Natural killer cell (primary cell): Measurements from ENCODE around the gene HACL1. TPM values are rescaled to one million over a fixed set of nuclear protein-coding genes. Genes with fewer than 3 reads are reported as not detected.

ENCODE experiments used
- ATAC-seq, 3 donors: fragments of 150-1000 bp in 2 of 3; fragments of 200-7000 bp in 1 of 3; cut with Tn5 transposase; 1 replicate in 1 of 3; 2 replicates in 2 of 3; pipeline ENCODE4 v1.10.0; 2021; ENCODE audit warnings: mild to moderate bottlenecking in 2 of 3, moderate library complexity in 2 of 3
- DNase-seq, 2 donors: peaks; one replicate each; pipeline versions ENCODE4 v3.0.0 to v3.0.0-alpha.2; 2013 to 2021; ENCODE audit warnings: mixed read lengths in 1 of 2
- H3K27ac ChIP-seq: one replicate; pipeline ENCODE4 v1.5.1; 2013; ENCODE audit warnings: mild to moderate bottlenecking, low read length
- H3K27me3 ChIP-seq: one replicate; pipeline ENCODE4 v1.6.1; 2013; ENCODE audit warnings: low read length; ENCODE audit not compliant: control insufficient read depth, insufficient read depth
- H3K36me3 ChIP-seq: one replicate; pipeline ENCODE4 v1.6.1; 2013; ENCODE audit warnings: low read length; ENCODE audit not compliant: control insufficient read depth, insufficient read depth
- H3K4me1 ChIP-seq: one replicate; pipeline ENCODE4 v1.6.1; 2013; ENCODE audit warnings: low read length; ENCODE audit not compliant: control insufficient read depth, insufficient read depth
- H3K4me3 ChIP-seq: one replicate; pipeline ENCODE4 v1.5.1; 2013; ENCODE audit warnings: low read length
- H3K9me3 ChIP-seq: one replicate; pipeline ENCODE4 v1.6.1; 2013; ENCODE audit warnings: low read length; ENCODE audit not compliant: control insufficient read depth, insufficient read depth
- H3K27ac Mint-ChIP-seq, 2 donors: one replicate each; pipeline ENCODE4 v1.8.0; 2022; ENCODE audit warnings: mild to moderate bottlenecking in 2 of 2, mixed read lengths in 2 of 2, moderate library complexity in 1 of 2
- H3K27me3 Mint-ChIP-seq, 2 donors: one replicate each; pipeline ENCODE4 v1.8.0; 2022; ENCODE audit warnings: low read depth in 2 of 2, mixed read lengths in 2 of 2
- H3K36me3 Mint-ChIP-seq: one replicate; pipeline ENCODE4 v1.8.0; 2022; ENCODE audit warnings: mixed read lengths
- H3K4me1 Mint-ChIP-seq, 2 donors: one replicate each; pipeline ENCODE4 v1.8.0; 2022; ENCODE audit warnings: mixed read lengths in 2 of 2
- H3K4me3 Mint-ChIP-seq: one replicate; pipeline ENCODE4 v1.8.0; 2022; ENCODE audit warnings: mild to moderate bottlenecking, moderate library complexity, mixed read lengths
- H3K9me3 Mint-ChIP-seq, 2 donors: one replicate each; pipeline ENCODE4 v1.8.0; 2022; ENCODE audit warnings: mixed read lengths in 2 of 2
- CTCF ChIP-seq: fragments of 200-600 bp; IDR thresholded peaks from one replicate; pipeline ENCODE4 v1.8.0; 2022; ENCODE audit warnings: antibody characterized with exemption
- WGBS: methylation state at CpG from one replicate; pipeline ENCODE4 v1.1.7; 2013; ENCODE audit warnings: missing lambda C conversion rate; ENCODE audit not compliant: insufficient coverage; 5-methylcytosine and 5-hydroxymethylcytosine counted together
- intact Hi-C: fragments of 100-400 bp; cut with micrococcal nuclease; formaldehyde crosslinking; loops from one replicate; pipeline ENCODE4 v1.14.2; 2022
- total RNA-seq, 4 donors: library from RNA; stranded (reverse); fragments of 120-200 nt in 1 of 4; gene quantifications; one replicate each; pipeline versions ENCODE4 v1.2.3 to v1.2.4, GENCODE V29; 2013 to 2022

The HACL1 gene
- total RNA-seq, 3 donors from 2014 or later (not counting 1 experiment from before 2014, with no cell fraction given) = 36.7 to 39.8 (median 37.3) TPM

- Histone ChIP-seq H3K4me3 (no peak overlapping the region), H3K27ac (no peak overlapping the region), H3K27me3 (no peaks in the 10 kb centered on the region), H3K9me3 (peaks cover 14% of the 10 kb centered on the region), H3K4me1 (no peaks in the 10 kb centered on the region), H3K36me3 (no peaks in the 10 kb centered on the region)
- intact Hi-C loops = no loop called here
- 96% methylated on average over 6 of the region's 6 CpGs for WGBS
- H3K9me3 Mint-ChIP-seq = peaks cover 3 to 5% of the 10 kb centered on the region in 2 donors
- no peak for ATAC-seq
- H3K4me1 Mint-ChIP-seq = peaks cover 12 to 17% of the 10 kb centered on the region in 2 donors
- TF ChIP-seq CTCF = no peak
- H3K27ac Mint-ChIP-seq = no peak overlapping the region
- H3K27me3 Mint-ChIP-seq = no peaks in the 10 kb centered on the region
- H3K4me3 Mint-ChIP-seq = no peak overlapping the region
- no peak for DNase-seq
- H3K36me3 Mint-ChIP-seq = peaks cover 20% of the 10 kb centered on the region
These were observed 14.7 kb upstream of the HACL1 start for GRCh38 chr3:15616053-15616452.

GRCh38 chr3:15614958-15615357 is 13.6 kb upstream of the HACL1 start:
- intact Hi-C loops = no loop called here
- H3K27ac Mint-ChIP-seq = no peak overlapping the region

DNA sequence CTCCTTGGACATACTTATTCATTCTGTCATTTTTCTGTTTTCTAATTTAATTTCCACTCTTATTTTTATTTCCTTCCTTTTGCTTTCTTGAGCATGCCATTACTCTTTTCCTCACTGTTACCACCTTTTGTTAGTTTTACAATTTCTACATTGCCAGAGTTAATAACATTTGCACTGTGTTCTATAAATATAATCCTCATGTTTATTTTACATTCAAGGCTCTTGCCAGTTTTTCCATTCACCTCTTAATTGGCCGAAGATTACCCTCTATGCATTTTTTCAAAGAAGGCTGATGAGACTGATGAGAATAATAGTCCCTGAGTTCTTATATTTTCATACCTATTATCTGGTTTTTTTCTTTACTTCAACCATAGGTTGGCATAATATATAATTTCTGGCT is 10.6 kb upstream of the HACL1 start:
- intact Hi-C loops = no loop called here
- Histone ChIP-seq H3K27me3 (no peaks in the 10 kb centered on the region), H3K36me3 (no peaks in the 10 kb centered on the region), H3K27ac (no peak overlapping the region), H3K4me3 (no peak overlapping the region), H3K4me1 (no peaks in the 10 kb centered on the region), H3K9me3 (no peaks in the 10 kb centered on the region)
- DNase-seq (no peak), ATAC-seq (no peak)
- WGBS = no CpG with 5 or more reads among the region's 1 CpG
- Mint-ChIP-seq H3K4me1 (peaks cover 12 to 17% of the 10 kb centered on the region in 2 donors), H3K27me3 (no peaks in the 10 kb centered on the region), H3K27ac (no peak overlapping the region), H3K9me3 (no peaks in the 10 kb centered on the region), H3K36me3 (no peaks in the 10 kb centered on the region), H3K4me3 (no peak overlapping the region)
- TF ChIP-seq CTCF = no peak

More at GRCh38 chr3:15614958-15615357, 13.6 kb upstream of the HACL1 start:
- Mint-ChIP-seq H3K27me3 (no peaks in the 10 kb centered on the region), H3K9me3 (peaks cover 3 to 5% of the 10 kb centered on the region in 2 donors), H3K36me3 (peaks cover 11% of the 10 kb centered on the region), H3K4me3 (no peak overlapping the region), H3K4me1 (peaks cover 12 to 17% of the 10 kb centered on the region in 2 donors)
- H3K27me3 ChIP-seq = no peaks in the 10 kb centered on the region
- no peak for DNase-seq
- 100% methylated on average over 1 of the region's 1 CpG for WGBS
- H3K4me3 ChIP-seq = no peak overlapping the region
- no peaks in the 10 kb centered on the region for H3K4me1 ChIP-seq
- TF ChIP-seq CTCF = no peak
- no peak for ATAC-seq
- H3K36me3 ChIP-seq = no peaks in the 10 kb centered on the region
- no peak overlapping the region for H3K27ac ChIP-seq
- H3K9me3 ChIP-seq = peaks cover 4% of the 10 kb centered on the region

DNA sequence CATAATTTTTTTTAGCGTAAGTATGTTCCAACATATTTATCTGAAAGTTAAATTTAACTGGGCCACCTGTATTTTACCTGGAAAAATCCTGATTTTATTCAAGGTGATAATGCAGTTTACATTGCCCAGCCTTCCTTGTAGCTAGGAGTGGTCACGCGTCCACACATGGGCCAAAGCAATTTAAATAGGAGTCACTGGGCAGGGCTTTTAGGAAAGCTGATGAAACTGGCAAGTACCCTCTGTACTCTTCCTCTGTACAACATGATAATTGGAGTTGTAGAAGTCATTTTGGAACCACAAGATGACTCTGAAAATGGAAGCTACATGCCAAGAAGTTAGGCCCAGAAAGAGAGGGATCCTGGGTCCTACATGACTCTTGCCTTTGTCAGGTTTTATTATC is 9.6 kb upstream of the HACL1 start:
- intact Hi-C loops = no loop called here
- Histone ChIP-seq H3K27ac (no peak overlapping the region), H3K4me1 (no peaks in the 10 kb centered on the region), H3K4me3 (no peak overlapping the region), H3K36me3 (peaks cover 1% of the 10 kb centered on the region), H3K27me3 (no peaks in the 10 kb centered on the region), H3K9me3 (no peaks in the 10 kb centered on the region)
- H3K27me3 Mint-ChIP-seq = no peaks in the 10 kb centered on the region
- no peak for TF ChIP-seq CTCF
- WGBS = 95% methylated on average over 2 of the region's 3 CpGs
- no peak overlapping the region for H3K27ac Mint-ChIP-seq
- no peaks in the 10 kb centered on the region for H3K36me3 Mint-ChIP-seq
- peaks cover 15 to 17% of the 10 kb centered on the region in 2 donors for H3K4me1 Mint-ChIP-seq
- ATAC-seq (no peak), DNase-seq (no peak)
- no peaks in the 10 kb centered on the region for H3K9me3 Mint-ChIP-seq
- no peak overlapping the region for H3K4me3 Mint-ChIP-seq
